NCI-H82 treated with DMSO at 0.1 percent for 48 hours (cell line): ENCODE results near the gene ADISSP.
A peak's percentile ranks its signal among the peaks of the same experiment; 100 is the strongest.

Experiments
- DNase-seq: peaks from one replicate; lab custom pipeline; 2025; ENCODE audit not compliant: unreplicated experiment; lab: John Stamatoyannopoulos, UW

Gene ADISSP

GRCh38 chr20:3767427-3768341, at the start of gene ADISSP:
Gene ADISSP (minus strand): TSS chr20:3767753. CDS start chr20:3760100, 7,653 bp downstream.
- DNase-seq = peak; percentile 89

DNA sequence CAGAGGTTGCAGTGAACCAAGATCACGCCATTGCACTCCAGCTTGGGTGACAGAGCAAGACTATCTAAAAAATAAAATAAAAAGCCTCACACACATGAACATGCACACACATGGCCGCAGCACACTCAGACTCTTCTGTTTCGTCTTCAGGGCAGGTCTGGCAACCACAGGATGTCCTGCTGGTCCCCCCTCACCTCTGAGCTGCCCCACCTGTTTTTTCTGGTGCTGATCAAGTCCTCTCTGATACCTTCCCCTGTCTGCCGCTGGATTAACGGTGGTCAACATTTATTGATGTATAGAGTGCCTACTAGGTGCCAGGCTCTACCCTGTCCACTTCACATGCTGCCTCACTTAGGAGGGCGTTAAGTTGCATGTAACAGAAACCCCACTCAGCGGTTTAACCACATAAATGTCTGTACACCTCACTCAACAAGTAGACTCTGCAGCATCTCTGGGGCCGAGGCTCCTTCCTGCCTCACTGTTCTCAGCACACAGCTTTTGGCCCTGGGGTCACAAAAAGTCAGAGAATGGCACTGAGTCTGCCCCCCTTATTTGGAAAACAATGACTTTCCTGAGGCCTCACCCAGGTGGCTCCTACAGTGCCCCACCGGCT, 48.3 kb upstream of the ADISSP start:
- no peak for DNase-seq

DNA sequence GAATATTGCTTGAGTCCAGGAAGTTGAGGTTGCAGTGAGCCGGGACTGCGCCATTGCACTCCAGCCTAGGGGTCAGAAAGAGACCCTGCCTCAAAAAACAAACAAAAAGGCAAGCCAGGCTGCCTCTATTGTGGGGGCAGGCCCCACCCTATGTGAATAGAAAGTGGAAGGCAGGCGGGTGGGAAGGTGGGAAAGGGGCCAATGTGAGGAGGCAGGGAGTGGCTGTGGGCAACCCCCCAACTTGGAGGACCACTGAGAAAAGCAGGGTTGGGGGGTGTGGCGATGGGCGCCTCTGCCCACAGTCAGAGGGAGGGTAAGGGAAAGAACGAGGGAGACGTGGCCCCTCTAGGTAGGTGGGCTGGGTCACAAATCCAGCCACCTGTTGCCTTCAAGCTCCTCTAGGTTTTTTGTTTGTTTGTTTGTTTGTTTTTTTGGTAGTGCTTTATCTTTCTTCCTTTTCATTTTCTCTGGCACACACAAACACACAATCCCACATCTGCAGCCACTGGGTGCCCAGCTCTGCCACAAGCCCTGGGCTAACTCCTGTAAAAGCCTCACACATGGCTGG, 47.5 kb upstream of the ADISSP start:
- DNase-seq = no peak

- DNase-seq = no peak
Measured at GRCh38 chr20:3813848-3814581, 46.5 kb upstream of the ADISSP start.

DNA sequence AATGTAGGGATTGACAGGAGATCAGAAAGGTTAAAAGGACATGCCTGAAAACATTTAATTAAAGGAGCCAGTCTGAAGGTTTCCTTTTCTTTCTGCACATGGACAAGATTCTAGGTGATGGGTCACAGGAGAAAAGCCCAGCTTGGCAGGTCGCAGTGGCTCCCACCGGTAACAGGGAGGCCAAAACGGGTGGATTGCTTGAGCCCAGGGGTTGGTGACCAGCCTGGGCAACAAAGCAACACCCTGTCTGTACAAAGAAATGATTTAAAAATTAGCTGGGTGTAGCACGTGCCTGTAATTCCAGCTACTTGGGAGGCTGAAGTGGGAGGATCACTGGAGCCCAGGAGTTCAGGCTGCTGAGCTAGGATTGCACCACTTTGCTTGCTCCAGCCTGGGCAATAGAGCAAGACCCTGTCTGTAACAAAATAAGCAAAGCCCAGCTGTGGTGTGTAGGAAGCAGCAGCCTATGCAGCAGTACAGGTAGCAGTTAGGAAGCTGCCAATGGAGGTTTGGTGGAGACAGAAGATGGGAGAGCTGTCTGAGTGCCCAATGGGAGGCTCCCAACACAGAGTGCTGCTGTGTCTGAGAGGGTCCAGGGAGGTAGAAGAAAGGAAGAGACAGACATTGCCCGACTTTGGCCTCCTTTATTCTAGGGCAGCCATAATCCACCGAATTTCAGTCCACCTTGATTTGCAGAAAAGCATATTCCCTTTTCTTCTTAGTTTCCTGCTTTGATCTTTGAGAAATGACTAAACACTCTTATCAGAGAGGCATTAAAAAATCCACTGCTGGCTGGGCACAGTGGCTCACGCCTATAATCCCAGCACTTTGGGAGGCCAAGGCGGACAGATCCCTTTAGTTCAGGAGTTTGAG, 45.7 kb upstream of the ADISSP start:
- no peak for DNase-seq

DNA sequence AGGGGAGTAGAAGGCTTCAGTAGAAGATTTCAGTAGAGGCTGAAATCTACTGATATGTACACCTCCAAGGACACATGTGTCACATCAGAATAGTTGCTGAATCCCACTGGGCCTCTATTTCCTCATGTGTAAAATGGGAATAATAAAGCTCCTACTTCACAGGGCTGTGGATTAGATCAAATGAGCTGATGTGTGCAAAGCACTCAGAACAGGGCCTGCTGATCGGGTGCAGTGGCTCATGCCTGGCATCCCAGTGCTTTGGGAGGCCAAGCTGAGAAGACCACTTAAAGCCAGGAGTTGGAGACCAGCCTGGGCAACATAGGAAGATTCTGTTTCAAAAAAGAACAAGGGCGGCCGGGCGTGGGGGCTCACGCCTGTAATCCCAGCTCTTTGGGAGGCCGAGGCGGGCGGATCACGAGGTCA, 44.7 kb upstream of the ADISSP start:
- DNase-seq = no peak

GRCh38 chr20:3811467-3812258, 44.1 kb upstream of the ADISSP start:
- no peak for DNase-seq

DNA sequence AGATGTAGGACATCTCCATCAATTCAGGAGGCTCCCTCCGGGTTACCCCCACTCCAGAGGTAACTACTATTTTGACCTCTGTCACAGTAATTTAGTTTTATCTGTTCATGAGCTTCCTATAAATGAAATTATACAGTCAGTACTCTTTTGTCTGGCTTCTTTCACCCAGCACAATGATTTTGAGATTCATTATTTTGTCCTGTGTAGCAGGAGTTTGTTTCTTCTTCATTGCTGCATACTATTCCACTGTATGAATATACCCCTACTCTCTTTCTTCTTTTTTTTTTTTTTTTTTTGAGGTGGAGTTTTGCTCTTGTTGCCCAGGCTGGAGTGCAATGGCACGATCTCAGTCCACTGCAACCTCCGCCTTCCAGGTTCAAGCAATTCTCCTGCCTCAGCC, 41.0 kb upstream of the ADISSP start:
- DNase-seq = no peak

DNA sequence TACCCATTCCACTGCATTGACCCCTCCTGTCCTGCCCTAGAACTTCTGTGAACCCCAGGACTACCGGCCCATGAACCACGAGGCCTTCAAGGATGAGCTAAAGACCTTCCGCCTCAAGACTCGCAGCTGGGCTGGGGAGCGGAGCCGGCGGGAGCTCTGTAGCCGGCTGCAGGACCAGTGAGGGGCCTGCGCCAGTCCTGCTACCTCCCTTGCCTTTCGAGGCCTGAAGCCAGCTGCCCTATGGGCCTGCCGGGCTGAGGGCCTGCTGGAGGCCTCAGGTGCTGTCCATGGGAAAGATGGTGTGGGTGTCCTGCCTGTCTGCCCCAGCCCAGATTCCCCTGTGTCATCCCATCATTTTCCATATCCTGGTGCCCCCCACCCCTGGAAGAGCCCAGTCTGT, 37.2 kb upstream of the ADISSP start:
- DNase-seq = no peak

DNA sequence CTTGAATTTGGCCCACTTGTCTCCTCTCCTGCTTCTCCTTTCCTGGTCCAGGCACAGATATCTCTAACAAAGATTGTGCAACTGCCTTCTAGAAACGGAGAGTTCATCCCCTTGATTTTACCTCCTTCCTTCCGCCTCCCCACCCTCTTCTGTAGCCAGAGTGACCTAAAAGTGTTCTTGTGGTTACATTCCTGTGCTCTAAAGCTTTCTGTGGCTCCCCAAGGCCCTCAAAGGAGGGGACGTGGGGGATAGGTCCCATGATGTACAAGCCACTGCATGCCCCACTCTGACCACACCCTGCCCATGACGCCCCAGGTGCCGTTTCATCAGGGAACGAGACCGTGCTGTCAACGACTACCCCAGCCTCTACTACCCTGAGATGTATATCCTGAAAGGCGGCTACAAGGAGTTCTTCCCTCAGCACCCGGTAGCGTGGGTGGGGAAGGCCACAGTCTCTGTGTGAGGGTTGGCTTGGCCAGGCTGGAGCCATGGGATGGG, 36.8 kb upstream of the ADISSP start:
- no peak for DNase-seq

DNA sequence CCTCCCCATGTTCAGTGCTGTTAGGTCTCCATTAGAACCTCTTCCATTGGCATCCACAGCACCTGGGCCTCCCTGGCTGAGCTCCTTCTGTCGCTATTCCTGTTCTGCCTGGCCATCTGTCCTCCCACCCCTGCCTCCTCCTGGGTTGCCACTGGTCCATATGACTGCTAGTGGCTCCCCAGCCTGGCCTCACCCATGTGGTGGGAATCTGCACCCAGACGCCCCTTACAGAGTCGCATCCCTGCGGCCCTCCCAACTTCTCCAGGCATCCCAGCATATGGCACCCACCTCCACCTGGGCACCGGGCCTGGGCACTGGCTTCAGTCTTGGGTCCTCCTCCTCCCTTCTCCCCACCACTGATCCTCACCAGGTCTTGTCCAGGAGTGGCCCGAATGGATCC, 36.3 kb upstream of the ADISSP start:
- no peak for DNase-seq

GRCh38 chr20:3803289-3803688, 35.7 kb upstream of the ADISSP start:
- DNase-seq = no peak

- no peak for DNase-seq
Measured at GRCh38 chr20:3802524-3803239, 35.1 kb upstream of the ADISSP start.

- DNase-seq = no peak
Measured at GRCh38 chr20:3801846-3802245, 34.3 kb upstream of the ADISSP start.

GRCh38 chr20:3801299-3801698, 33.7 kb upstream of the ADISSP start:
- DNase-seq = no peak

DNA sequence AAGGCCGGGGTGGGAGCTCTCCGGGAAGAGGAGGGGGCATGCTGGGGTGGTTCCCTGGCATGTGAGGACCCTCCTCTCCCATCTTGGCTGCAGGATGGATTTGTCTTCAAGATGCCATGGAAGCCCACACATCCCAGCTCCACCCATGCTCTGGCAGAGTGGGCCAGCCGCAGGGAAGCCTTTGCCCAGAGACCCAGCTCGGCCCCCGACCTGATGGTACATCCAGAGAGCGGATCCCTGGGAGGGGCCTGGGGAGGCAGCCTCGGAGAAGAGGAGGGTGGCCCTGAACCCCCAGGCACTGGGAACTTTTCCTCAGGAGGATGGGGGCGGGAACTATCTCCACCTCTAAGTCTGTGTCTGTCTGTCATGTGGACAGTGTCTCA, 33.3 kb upstream of the ADISSP start:
- DNase-seq = no peak

DNA sequence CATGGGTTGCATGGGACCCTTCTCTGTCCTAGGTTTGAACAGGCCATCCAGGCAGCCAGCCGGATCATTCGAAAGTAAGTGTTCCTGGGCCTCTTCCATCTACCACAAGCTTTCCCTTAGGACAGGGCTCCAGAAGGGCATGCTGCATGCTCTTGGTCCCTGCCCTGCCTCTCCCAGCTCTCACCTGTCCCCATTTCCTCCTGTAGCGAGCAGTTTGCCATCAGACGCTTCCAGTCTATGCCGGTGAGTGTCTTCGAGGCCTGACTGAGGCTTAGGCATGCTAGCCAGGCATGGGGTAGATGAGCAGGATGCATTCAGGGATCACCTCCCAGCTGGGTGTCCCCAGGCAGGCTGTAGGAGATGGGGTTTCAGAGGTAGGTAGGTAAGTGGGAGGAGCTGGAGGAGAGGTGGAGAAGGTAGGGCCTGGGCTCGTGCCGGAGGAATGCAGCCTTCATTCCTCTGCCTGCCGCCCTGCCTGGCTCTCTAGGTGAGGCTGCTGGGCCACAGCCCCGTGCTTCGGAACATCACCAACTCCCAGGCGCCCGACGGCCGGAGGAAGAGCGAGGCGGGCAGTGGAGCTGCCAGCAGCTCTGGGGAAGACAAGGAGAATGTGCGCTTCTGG, 32.8 kb upstream of the ADISSP start:
- DNase-seq = no peak

GRCh38 chr20:3798908-3799248, 31.3 kb upstream of the ADISSP start:
- DNase-seq = no peak

GRCh38 chr20:3798373-3798768, 30.8 kb upstream of the ADISSP start:
- DNase-seq = no peak
